Activated T-helper 1 cell treated with anti-CD3 and anti-CD28 coated beads, Interleukin-2, amount 50 U/mL, for 16 hours (primary cell): ENCODE results near the gene SLF1.

Experiments
- DNase-seq, 2 donors: peaks; one replicate each; pipeline ENCODE4 v3.0.0-alpha.2; 2020; ENCODE audit warnings: low read depth in 1 of 2, low spot score in 1 of 2

The SLF1 gene

DNA sequence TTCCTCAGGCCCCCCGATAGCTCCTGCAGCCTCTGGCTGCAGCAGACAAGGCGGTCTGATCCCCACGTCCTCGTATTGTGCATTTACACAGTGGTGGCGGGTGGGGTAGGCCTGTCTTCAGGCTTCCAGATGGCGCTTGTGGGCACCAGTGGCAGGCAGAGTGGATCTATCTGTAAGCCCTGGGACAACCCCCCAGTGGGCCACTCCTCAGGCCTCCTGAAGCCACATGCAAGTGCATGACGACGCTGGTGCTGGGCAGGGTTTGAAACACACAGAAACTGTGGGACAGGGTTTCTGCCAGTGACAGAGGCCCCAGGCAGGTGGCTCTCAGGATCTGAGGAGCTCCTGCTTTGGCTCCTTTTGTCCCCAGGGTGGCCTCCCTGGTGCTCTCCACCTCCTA is 42.0 kb downstream of the SLF1 start:
- DNase-seq, result no peak

DNA sequence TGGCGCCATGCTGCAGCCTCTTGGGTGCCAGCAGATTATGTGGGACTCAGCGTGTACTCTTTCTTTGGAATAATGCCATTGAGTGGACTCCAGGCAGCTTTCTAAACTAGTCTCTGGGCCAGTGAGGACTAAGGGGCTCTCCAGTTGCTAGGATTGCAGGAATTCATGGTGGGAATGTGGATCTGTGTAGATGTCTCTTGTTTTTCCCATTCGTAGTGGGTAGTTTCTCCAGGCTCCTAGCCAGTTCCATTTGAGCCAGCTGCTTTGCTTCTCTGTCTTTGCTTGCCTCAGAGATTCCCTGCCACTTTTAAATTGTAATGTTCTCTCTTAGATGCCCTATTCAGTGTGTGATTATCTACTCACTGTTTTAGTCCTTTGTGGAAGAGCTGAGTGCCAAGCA is 42.6 kb downstream of the SLF1 start:
- no peak for DNase-seq

DNA sequence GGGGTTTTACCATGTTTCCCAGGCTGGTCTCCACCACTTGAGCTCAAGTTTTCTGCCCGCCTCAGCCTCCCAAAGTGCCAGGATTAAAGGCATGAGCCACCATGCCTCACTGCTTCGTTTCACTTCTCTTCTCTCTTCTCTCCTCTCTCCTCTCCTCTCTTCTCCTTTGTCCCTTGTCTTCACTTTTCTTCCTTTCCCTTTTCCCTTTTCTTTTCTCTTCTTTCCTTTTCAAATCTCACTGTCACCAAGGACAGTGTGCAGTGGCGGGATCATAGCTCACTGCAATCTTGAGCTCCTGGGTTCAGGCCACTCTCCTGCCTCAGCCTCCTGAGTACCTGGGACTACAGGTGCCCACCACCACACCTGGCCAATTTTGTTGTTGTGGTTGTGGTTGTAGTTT is 49.5 kb downstream of the SLF1 start:
- no peak for DNase-seq

DNA sequence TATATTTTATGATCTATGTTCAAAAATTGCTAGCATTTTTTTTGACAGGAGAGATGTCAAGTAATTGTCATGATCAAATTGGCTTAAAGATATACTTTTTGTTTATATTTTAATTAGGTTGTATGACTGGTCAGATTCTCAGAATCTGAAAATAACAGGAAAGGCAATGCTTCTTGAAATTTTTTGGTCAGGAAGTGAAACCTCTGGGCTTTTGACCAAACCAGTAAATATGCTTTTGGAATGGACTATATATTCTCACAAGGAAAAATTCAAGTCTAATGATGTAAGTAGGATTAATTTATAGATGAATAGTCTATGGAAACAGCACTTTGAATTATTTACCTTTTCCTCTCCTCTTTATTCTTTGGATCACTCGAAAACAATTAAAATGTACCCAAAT is 52.3 kb downstream of the SLF1 start:
- no peak for DNase-seq

DNA sequence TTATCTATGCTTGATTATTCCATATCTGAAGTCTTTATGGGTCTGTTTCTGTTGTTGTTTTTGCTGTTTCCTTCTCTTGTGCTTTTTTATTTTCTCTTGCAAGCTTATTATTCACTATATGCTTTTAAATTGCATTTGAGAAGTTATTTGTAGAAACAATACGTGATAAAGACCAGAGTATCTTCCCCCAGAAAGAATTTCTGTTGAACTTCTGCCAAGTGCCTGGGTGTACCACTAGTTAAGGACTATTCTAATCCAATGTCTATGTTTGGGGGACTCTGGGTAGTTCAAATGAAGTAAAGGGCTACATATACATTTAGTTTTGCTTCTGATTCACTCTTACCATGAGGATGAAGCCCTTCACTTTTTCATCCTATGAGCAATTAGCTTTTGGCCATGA is 54.3 kb downstream of the SLF1 start:
- no peak for DNase-seq

DNA sequence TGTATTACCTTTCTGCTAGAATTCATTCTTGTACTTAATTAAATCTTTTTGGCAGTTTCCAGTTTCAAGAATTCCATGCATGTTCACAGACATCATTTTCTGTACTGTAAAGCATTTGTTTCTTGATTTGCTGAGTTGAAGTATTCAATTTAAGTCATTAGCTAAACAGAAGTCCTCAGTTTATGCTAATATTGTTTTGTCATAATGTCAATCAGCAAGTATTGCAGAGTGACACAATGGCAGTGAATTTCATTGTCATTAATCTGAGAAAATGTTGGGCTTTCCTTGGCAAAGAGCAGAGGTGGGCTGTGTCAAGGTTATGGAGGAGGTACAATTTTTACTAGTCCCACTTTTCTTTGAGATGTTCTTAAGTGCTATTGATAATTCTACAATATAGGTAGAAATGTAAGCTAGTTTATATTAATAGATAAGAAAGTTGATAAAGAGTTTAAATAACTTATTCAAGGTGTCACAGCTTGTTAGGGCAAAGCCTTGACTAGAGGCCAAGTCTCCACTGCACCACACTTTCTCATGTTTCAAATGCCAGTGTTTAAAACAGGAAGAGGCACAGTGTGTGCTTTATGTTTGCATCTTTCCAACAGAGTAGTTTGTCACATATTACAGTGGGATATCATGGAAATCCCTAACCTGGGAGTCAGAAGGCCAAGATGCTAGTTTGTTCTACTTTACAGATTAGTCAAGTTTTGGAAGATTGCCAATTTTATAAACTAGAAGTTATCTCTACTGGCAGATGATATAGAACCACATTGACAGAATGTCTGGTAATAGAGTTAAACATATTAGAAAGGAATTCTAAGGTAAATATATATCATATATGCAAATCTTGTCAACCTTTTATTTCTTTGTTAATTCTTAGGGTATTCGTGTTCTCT is 56.3 kb downstream of the SLF1 start:
- DNase-seq, result no peak

DNA sequence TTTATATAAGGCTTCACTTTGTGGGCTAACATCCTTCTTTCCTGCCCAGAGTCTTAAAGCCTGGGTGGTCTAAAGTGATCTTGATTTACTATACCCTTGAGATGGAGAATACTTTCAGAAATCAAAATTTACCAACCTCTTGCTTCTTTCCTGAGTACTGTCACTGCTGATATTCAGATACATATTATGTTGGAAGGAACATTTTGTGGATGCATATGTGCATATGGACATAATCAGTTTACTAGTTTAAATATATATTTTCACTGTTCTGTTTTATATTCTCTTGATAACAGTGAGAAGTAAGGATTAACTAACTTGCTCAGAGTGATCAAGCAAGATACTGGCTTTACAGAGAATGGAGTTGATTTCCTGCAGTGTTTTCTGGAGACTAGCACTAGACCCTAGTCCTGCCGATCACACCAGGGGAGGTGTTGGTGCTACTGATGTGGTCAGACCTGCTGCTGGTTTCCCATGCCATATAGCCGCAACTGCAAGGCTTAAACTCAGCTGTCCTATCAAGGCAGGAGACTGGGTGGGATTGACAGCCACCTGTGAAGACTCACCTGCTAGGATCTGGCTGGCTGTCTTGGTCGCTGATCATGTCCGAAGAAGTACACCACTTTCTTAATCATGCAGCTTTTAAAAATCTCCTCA is 57.6 kb downstream of the SLF1 start:
- DNase-seq, result no peak

DNA sequence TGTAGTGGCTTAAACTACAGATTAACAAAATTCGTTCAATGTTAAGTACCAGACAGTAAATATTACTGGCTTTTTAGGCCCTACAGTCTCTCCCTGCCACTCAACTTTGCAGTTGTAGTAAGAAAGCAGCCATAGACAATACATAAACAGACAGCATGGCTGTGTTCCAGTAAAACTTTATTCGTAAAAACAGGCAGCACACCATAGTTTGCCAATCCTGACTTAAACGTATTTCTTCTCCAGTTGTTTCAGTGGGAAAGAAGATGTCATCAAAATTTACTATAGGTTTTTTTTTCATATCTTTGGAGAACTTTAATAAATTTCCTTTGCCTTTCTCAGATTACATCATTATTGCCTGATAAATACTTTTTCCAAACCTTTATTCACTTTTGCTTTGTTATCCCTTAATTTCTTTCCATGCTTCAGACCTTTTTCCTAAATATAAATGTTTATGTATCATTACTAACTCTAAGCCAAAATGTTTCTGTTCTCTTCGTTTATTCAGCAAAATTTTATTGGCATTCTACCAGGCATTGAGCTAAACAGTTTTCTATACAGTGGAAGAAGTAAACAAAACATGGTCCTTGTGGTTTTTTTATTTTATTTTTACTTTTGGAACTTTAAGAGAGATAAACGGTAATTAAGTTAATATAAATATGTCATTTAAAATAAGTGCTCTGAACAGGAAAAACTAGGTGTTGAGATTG is 64.5 kb downstream of the SLF1 start:
- no peak for DNase-seq

DNA sequence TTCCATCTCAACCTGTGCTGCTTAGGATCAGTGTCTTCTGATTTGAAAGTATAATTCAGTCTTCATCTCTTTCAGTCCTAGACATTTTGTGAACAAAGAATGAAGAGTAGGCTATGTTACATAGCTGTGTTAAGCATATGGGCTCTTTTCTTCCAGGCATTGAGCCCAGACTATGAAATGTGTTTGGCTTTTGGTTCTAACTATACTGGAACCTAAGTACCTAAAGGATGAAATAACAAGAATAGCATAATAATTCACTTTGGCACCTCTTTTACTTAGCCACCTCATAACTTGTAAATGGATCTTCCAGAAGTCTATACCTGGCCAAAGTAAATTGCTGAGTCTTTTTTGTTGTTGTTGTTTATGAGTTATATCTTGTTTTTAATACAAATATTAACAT is 71.4 kb downstream of the SLF1 start:
- no peak for DNase-seq

DNA sequence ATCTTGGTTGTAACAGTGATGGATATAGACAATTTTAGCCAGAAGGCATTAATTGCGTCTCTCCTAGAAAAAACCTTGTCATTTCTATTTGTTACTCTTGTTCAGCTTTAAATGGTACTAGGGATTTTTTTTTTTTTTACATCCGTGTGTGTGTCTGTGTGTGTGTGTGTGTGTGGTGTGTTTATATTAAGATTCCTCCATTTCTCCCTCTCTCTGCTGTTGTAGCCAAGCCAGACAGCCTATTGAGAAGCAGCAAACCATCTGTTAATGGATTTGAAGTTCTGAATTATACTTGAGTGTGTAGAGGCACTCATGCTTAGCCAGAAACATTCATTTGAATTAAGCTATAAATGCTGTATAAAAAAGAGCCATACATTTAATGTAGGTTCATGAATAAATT is 72.3 kb downstream of the SLF1 start:
- no peak for DNase-seq

DNA sequence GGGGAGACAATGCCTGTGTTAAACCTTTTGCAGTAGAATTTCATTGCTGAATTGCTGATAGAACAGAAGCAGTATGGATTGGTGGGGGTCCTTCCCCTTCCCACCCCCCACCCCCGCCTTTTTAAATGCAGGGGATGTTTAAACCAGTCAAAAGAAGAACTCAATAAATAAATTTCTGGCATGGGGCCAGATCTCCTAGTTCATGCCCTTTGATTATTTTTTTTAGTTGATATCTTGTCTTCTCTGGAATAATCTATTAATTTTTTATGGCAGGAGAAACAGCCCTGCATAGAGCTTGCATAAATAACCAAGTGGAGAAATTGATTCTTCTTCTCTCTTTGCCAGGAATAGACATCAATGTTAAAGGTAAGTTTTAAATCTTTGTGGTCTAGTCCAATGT is 72.8 kb downstream of the SLF1 start:
- no peak for DNase-seq

DNA sequence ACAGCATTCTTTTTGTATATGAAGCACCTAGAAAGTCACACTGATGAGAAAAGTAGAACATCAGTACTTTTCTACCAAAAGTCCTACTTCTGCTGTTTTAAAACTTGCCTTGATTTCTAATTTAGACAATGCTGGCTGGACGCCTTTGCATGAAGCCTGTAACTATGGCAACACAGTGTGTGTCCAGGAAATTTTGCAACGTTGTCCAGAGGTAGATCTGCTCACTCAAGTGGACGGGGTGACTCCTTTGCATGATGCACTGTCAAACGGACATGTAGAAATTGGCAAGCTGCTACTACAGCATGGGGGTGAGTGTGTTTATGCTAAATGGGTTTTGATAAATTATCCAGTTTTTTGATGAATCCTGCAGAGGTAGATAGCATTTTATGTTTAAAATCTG is 73.5 kb downstream of the SLF1 start:
- DNase-seq, result no peak

DNA sequence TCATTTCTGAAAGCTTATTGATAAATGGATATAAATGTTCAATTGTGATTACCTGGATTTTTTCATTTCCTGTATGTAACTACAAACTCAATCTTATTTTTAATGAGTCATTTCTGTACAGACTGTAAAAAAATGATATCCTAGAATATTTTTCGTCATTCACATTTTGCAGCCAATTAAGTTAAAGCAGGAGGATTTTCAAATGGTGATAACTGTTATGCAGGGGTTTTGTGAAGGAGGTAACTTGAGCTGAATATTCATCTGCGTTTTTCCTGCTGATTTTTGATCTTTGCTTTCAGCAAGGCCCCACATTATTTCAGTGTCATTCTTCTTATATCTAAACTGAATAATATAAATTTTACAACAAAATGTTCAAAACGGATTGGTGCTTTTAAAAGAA is 74.1 kb downstream of the SLF1 start:
- DNase-seq, result no peak

DNA sequence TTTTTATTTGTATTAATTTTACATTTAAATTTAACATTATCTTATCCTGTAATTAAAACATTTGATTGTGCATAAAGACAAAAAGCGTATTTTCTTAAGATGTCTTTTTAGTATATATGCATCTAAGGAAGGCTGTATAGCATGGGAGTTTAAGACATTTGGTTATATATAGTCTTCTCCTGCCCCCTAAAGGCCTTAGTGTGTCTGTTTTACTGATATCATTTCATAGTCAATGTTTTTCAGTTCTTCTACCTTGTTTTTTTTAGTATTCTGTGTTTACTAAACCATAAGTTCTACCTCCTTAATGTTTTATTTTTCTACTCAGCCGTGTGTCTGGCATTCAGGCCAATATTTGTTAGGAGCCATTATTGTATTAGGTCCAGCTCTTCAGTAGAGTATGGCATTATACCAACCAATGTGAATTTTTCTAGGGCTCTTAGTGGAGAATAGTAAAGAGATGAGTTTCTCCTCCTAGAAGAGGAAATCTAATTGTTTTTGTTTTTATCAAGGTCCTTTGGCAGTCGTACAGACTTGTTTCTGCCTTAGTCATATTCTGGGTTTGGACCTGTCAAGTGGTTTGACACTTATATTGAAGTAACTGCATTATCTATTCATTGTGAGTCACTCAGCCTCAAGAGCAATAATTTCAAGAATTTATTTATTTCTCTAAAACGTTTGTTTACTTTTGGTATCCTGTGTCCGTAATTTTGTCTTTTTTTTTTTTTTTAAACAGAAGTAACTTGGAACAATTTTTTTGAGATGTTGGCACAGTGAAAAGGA is 74.8 kb downstream of the SLF1 start:
- no peak for DNase-seq

DNA sequence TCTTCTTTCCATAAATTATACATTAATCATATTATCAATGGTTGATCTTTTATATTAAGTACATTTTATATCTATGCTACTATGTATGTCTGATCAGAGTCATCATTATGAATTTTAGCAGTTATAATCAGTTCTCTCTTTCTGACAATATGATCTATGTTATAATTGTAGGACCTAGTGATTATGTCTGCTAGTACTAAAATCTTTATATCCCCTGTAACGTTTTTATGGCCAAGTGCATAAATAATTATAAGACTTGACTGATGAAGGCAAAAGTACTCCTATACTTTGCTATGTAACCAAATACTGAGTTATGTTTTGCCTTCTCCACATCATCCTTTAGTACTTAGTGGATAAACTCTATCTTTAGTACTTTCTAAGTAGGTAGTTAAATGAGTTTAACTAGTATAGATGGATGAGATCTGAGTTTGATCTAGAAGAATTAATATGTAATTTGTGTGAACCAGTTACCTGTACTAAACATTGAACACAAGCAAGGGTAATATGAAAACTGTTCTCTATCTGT is 75.4 kb downstream of the SLF1 start:
- no peak for DNase-seq

DNA sequence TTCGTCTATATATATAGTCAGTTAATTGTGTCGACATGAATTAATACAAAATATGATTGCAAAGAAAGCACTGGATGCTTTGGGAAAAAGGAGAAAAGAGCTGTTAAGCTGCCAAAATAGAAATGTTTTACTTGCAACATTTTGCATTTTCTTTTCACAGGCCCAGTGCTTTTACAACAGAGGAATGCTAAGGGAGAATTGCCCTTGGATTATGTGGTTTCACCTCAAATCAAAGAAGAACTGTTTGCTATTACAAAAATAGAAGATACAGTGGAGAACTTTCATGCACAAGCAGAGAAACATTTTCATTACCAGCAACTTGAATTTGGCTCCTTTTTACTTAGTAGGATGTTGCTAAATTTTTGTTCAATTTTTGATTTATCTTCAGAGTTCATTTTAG is 76.2 kb downstream of the SLF1 start:
- DNase-seq, result no peak

DNA sequence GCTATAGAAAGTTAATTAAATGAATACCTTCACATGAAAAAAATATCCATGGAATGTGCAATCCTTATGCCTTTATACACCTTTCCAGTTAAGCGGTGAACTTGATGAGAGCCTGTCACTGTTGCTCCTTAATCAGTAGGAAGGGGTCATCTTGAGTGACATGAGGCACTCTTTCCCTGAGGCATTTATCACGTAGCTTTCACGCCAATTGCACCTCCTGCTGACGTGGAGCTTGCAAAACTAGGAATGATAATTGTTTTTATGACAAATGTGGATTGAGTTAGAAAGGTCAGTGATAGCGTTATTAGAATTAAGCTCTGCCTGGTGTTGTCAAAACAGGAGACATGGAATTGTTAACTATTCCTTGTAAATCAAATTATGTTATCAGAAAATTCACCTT is 79.7 kb downstream of the SLF1 start:
- no peak for DNase-seq

DNA sequence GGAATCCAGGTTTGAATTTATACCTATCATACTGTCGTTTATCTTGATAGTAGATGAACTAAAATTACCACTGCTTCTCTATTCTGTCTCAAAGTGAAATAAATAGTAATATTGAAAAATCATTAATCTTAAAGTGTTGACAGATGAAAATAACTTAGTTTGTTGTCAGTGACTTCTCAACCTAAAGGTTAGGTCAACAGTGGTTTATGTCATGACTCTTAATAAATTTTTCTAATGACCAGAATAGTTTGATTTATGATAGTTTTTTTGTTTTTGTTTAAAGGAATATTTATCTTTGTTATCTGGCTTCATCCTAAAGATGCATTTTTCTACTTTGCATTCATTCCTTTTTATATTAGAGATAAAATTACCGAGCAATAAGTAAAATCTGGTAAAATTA is 81.1 kb downstream of the SLF1 start:
- DNase-seq, result no peak

DNA sequence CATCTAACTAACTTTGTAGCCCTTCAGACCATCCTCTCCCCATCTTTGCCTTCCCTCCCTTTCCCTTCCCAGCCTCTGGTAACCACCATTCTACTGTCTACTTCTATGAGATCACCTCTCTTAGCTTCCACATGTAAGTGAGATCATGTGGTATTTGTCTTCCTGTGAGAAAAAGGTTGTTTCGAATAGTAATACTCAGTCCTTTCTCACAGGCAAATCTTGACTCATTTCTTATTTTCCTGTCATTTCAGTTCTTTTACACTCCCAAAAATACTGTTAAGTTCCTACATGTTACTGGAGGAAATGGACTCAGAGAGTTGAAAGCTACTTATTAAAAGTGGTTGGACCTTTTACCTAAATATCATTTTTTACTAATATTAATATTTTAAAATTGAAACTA is 82.1 kb downstream of the SLF1 start:
- no peak for DNase-seq

DNA sequence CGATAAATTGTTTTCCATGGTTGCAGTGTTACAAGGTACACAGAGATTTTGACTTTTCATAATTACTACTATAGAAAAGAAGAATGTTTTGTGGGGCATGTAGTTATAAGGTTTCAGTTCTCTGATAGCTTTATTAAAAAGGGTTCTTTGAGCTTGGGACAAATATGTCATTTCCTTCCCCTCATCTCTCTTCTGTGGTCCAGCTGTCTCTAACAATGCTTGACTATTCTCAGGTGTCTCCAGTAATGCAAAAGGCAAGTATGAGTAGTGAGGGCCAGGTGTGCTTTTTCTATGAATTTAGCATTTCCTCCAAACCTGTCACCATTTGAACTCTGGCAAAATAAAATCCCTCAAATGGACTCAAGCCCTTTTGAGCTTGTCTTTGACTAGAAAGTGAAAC is 84.3 kb downstream of the SLF1 start:
- DNase-seq, result no peak

DNA sequence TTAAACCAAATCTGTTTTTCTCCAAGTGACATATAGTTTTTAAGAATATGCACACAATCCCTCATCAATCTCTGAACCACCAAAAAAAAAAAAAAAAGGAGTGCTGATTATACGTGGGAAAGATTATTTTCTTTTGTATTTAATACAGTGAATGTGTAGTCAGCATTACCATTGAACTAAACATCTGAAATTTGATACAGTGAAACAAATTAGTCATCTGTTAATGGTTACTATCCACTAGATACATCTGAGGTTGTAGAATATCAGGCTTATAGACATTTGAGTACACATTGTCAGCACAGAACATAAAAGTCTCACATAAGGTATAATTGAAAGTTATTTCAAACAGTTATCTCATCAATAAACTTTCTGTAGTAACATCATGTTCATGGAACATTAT is 87.0 kb downstream of the SLF1 start:
- DNase-seq, result no peak
